ENCODE results near the gene GTF2IRD1.

DNA sequence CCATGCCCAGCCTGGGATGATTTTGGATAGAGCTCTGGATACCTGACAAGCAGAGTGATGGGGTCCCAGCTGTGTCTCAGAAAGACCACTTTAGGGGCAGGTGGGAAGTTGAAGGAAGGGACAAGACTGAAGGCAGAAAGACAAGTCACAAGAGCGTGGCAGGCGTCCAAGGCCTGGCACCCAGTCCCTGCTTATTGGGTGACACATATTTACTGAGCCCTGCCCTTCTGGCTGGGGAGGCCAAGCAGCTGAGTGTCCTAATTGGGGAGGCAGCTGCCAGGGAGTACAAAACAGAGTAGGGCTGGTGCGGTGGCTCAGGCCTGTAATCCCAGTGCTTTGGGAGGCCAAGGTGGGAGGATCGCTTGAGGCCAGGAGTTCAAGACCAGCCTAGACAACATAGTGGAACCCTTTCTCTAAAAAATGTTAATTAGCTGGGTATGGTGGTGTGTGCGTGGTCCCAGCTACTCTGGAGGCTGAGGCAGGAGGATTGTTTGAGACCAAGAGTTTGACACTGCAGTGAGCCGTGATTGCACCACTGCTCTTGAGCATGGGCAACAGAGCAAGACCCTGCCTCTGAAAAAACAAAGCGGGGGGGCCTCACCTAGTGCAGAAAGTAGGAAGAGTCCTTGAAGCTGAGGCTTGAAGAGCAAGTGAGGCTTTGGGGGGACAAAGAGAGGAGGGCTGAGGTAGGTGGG, 150.8 kb downstream of the GTF2IRD1 start:
- TF ChIP-seq, protein P1, sequence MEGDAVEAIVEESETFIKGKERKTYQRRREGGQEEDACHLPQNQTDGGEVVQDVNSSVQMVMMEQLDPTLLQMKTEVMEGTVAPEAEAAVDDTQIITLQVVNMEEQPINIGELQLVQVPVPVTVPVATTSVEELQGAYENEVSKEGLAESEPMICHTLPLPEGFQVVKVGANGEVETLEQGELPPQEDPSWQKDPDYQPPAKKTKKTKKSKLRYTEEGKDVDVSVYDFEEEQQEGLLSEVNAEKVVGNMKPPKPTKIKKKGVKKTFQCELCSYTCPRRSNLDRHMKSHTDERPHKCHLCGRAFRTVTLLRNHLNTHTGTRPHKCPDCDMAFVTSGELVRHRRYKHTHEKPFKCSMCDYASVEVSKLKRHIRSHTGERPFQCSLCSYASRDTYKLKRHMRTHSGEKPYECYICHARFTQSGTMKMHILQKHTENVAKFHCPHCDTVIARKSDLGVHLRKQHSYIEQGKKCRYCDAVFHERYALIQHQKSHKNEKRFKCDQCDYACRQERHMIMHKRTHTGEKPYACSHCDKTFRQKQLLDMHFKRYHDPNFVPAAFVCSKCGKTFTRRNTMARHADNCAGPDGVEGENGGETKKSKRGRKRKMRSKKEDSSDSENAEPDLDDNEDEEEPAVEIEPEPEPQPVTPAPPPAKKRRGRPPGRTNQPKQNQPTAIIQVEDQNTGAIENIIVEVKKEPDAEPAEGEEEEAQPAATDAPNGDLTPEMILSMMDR (IDR thresholded peaks at IDR 0.05), result no peak
- no peak for TF ChIP-seq POLR2A (IDR thresholded peaks at IDR 0.05)

All from testis (tissue), 2 donors.